HG03066 (cell line): Measurements from ENCODE around the gene TOB2.

Source experiments
- ATAC-seq: cut with Tn5 transposase; IDR thresholded peaks from one replicate; pipeline ENCODE4 v1.9.1; 2021; ENCODE audit warnings: low read depth; ENCODE audit not compliant: unreplicated experiment

TOB2 gene, protein sequence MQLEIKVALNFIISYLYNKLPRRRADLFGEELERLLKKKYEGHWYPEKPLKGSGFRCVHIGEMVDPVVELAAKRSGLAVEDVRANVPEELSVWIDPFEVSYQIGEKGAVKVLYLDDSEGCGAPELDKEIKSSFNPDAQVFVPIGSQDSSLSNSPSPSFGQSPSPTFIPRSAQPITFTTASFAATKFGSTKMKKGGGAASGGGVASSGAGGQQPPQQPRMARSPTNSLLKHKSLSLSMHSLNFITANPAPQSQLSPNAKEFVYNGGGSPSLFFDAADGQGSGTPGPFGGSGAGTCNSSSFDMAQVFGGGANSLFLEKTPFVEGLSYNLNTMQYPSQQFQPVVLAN

DNA sequence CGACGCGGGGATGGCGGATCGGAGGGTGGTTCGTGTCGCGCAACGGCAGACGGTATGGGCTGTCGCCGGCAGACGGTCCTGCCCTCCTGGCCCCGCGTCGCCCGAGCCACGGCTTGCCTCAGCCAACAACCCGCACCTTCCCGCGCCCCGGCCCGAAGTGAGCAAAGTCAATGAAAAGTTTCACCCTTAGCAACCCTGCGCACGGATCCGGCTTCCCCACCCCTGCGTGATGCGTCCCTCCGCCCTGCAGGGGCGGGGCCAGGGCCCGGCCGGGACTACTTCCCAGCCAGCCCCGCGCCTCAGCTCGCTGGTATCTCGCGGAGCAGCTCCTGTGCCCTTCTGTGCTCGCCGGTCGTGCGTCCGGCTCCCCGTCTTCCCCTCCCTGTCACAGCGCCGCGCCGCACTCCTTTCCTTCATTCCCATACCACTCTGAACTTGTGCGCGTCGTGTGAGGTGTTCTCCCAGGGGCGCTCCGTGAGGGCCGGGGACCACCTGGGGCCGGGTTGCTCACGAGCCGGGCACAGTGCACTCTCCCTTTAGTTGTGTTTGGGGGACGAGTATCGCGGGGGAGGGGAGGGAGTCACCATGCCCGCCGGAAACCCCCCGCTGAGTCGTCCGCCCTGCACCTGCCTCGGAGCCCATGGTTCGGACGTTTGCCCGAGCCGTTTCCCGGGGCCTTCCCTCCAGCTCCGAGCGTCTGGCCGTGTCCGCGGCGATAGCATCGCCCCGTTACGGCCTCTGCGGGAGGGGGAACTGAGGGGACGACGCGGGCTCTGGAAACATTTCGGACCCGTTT is at the start of gene TOB2:
Gene TOB2 (minus strand): TSS at position 163 of the 796 bp plus-strand sequence. CDS start 9,456 bp downstream, outside the sequence.
- ATAC-seq: no peak

DNA sequence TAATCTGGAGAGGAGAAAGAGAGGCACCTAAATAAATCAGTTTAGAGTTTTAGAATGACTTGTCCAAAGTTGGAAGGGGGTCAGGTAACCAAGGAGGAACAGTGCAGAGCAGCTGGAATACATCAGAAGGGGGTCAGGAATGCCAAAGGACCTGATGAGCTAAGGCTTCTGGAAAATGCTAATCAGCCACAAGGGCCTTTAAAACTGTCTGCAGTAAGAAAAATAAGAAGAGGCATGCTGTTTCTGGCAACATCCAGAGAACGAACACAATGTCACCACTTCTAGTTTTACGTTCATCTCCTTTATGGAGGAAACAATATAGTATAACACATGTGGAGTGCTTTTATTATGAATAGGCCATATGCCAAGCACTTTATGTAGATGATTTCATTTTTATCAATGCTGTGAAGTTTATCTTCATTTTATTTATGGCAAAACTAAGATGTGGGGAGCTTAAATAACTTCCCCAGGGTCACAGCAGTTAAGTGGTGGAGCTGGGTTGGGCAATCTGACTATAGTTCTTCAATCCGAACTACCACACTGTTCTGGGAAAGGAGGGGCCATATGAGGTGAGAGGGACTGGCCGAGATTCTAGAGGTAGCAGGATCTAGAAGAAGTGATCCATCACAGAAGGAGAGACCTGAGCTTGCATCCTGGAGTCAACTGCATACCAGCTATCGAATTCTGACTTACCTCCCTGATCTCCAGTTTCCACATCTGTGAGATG is 44.9 kb upstream of the TOB2 start:
- ATAC-seq: no peak

DNA sequence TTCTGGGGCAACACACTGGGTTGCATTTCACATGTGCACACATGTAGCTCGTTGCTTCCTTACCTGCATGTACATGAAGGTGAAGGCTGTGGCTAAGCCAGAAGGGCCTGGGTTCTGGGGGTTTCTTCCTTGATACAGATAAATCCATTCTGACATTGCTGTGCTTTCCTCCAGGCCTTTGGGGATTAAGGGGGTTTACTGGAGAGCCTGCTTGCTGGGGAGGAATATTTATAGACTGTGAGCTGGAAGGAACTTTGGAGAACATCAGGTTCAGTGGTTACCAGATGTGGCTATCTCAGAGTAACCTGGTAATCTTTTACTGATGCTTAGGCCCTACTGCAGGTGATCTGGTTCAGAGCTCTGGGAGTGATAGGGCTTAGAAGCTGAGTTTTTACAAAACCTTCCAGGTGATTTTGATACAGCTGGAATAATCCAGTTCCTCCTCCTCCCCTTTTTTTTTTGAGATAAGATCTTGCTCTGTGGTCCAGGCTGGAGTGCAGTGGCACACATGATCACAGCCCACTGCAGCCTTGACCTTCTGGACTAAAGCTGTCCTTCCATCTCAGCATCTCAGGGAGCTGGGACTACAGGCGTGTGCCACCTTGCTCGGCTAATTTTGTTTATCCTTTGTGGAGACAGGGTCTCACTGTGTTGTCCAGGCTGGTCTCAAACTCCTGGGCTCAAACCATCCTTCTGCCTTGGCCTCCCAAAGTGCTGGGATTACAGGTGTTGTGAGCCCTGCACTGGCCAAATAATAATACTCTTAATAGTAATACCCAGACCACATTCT is 42.2 kb upstream of the TOB2 start:
- ATAC-seq: no peak

DNA sequence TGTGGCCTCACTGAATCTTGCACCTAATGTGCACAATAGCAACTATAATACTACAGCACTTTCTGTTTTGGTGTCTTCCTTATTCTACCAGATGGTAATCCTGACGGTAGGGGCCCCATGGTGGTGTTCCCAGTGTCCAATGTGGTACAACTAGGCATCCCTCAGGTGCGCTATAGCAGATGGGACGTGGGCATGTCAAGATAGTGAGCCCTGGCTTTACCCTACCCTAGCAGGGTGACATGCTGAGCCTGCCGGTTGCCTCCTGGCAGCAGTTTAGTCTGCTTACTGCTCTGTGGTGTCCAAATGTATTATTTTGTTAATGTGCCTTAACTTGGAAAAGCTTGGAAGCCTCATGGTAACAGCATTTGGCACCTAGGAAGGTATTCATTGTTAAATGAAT is 41.5 kb upstream of the TOB2 start:
- ATAC-seq: no peak

DNA sequence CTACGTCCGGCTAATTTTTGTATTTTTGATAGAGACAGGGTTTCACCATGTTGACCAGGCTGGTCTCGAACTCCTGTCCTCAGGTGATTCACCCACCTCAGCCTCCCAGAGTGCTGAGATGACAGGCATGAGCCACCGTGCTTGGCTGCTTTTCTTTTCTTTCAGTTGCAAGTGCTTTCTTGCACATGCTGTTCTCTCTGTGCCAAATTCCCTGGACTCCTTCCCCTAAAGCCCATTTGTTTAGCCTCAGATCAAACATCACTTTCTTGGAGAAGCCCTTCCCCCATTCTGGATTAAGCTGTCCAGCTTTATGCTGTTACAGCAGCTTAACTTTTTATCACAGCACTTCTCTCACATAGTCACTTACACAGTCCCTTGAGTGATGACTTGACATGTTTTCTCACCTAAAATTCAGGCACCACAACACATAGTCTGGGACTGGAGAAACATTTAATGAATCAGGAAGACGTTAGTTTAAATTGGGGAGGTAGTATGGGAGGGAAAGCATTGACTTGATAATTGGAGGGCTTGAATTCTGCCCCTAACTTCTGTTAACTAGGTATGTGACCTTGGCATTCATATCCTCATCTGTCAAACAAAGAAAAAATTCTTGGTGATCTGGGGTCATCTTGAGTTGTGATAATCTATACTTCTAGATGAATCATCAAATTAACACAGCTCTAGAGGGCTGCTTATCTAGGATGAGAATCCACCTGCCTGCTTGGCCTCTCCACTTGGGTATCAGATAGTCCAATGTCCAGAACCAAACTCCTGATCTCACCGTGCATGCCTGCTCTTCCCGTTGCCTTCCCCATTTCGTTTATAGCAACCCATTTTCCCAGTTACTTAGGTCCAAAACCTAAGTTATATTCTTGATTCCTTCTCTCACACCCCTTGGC is 40.7 kb upstream of the TOB2 start:
- ATAC-seq: no peak

DNA sequence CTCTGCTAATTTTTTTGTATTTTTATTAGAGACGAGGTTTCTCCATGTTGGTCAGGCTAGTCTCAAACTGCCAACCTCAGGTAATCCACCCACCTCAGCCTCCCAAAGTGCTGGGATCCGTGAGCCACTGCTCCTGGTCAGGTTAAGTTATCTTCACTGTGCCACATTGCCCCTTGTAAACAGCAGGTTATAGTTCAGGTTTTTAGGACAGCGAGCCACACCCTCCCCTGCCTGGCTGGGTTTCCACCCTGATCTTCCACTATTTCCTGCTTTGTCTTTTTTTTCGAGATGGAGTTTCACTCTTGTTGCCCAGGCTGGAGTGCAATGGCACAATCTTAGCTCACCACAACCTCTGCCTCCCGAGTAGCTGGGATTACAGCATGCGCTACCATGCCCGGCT is 38.4 kb upstream of the TOB2 start:
- ATAC-seq: no peak

DNA sequence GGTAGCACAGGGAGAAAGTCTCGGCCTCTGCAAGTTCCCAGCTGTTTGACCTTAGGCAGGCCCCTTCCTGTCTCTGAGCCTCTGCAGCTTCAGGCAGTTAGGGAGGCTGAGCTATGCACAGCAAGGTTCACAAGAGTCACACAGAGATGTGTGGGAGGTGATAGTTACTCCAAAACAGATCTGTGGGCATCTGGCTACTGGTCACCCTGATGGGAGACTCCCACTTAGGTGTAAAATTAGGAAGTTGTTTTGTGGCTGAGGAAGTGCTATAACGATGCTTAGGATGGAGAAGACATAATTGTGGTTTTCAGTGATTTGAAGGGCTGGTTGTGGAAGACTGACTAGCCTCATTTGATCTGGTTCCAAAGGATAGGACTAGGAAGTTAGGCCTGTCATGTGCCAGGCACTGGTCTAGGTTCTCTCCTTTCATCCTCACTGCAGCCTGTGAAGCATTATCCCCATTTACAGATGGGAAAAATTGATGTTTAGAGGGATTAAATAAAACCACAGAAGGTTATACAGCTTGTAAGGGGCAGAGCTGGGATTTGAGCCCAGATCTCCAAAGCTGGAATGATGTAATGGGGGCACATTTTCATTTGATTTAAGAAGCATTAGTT is 35.8 kb upstream of the TOB2 start:
- no peak for ATAC-seq

DNA sequence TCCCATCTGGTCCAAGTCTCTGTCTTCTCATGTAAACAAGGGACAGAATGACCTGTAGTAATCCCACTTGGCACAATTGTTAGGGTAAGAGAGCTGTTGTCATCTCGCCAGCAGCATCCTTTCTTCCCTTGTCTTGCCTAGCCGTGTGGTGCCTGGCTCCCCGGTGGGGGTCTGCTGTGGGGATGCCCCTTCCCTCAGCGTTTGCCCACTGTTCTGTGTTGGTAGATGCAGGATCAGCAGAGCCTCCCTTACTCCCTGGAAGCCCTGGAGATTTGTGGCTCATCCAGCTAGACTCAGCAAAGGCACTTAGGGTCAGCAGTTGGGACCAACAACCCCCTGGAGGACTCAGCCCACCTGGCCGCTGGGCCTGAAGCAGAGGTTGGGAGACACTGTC is 35.3 kb upstream of the TOB2 start:
- no peak for ATAC-seq

DNA sequence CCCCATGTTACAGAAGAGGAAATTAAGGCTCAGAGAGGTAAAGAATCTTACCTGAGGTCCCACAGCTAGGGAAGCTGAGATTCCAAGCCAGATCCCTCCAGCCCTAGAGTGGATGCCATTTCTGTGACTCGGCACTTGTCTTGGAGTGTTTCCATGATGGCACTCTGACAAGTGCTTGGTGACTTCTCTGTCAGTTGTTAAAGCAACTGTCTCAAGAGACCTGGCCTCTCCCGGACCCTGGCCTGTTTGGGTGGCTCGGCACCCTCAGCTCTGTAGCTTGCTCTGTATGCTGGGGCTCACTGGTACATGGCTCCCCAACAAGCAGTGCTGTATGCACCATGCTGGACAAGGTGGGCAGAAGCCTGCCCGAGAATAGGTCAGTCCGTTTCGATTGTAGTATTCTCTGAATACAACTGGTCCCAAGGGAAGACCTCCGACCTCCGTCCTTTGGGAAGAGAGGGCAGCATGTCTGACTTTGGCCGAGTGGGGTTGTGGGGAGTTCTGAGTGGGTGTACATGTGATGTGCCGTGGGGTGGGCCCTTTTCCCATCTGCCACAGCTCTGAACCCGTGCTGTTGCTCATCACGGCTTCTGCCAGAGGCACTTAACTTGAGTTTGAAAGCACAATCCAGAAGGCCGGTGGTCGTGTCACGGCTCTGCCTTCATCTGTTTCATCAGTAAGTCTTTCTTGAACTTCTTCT is 34.7 kb upstream of the TOB2 start:
- ATAC-seq: no peak

DNA sequence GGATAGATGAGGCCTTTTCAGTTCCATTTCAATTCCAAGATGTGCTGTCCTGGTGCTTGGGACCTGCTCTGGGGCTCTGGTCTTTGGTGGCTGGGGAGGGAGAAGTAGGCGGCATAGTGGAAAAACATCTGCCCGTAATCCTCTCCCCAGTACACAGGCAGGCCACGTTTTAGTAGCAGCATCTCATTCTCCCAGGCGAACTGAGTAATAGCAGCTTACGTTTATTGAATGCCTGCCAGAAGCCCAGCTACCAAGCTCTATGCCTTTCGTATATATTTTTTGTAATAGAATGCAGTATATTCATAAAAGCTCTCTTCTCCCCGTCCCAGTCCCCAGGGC is 33.8 kb upstream of the TOB2 start:
- no peak for ATAC-seq

DNA sequence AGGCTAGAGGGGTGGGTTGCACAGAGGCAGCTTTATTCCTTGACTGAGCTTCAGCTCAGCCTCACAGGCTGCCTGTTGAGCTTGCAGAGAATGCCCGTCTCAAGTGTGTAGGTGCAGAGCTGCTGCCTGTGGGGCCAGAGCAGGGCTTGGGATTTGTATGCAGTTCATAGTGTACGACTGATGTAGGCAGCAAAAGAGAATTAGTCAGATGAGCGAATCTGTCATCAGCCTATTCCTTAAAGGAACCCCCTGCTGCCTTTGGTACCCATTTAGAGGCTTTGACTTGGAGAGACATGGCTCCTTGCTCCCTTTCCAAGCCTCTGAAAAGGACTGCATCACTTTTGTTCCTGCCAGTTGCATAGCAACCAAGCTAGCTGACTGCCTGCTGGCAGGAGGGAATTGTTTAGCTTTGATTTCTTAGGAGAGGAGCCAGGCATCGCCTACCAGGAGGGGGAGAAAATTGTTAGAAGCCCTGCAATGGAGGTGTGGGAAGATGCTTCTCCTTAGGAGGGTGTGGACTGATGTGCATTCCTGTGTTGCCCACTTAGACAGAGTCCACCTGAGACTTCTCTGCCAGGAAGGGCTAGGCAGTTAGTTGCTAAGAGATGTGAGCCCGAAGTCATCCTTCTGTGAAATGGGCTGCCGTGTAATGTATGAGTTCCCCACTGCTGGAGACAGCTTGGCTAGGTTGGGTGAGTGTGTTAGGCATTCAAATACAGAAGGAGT is 33.2 kb upstream of the TOB2 start:
- no peak for ATAC-seq

DNA sequence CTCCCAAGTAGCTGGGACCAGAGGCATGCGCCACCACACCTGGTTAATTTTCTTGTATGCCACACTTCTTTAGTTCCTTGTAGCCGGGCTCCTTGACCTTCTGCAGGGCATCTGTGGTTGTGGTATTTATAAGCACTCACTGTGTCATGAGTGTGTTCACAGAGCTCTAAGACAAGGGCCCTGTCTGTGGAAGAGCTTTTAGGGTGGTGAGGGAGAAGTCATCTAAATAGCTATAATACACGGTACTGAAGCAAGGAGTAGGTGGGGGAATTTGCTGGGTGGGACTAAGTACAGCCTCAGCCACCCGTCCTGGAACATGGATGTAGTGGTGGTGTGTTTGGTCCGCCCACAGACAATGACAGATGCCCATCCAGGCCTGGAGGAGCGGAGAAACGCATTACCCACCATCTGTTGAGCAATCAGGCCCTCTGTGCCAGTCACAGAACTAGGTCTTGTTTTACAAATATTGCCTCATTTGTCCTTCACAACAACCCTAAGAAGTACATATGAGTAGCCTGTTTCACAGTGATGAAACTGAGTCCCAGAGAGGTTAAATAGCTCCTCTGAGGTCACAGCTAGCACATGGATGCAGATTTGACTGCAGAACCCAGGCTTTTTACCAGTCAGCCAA is 32.4 kb upstream of the TOB2 start:
- ATAC-seq: no peak

DNA sequence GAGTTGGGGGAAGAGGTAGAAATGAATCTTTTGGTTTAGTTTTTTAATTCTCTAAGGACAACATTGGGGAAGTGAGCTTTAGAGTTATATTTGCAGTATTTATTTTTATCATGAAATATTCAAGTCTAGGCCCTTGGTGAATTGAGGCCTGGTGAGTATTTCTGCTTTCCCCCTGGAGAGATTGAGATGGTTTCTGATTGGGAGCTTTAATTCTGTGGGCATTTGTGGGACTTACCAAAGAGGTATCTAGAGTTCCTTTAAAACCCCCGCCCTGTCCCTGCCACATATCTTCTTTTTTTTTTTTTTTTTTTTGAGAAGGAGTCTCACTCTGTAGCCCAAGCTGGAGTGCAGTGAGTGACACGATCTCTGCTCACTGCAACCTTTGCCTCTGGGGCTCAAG is 31.9 kb upstream of the TOB2 start:
- ATAC-seq: no peak

DNA sequence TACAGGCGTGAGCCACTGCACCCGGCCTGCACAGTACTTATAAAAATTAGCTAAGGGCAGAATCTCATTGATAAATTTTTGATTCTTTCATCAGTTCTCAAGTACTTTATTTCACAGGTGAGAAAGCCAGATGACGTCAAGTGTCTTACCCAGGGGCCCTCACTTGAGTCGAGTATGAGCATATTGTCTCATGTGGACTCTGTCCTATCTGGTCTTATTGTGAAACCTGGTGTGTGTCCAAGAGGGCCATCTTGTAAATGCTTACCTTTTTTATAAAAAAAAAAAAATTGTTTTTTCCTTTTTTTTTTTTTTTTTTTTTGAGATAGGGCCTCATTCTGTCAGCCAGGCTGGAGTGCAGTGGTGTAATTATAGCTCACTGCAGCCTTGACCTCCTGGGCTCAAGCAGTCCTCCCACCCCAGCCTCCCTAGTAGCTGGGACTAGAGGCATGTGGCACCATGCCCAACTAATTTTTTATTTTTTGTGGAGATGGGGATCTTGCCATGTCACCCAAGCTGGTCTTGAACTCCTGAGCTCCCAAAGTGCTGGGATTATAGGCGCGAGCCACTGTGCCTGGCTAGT is 28.4 kb upstream of the TOB2 start:
- ATAC-seq: no peak

DNA sequence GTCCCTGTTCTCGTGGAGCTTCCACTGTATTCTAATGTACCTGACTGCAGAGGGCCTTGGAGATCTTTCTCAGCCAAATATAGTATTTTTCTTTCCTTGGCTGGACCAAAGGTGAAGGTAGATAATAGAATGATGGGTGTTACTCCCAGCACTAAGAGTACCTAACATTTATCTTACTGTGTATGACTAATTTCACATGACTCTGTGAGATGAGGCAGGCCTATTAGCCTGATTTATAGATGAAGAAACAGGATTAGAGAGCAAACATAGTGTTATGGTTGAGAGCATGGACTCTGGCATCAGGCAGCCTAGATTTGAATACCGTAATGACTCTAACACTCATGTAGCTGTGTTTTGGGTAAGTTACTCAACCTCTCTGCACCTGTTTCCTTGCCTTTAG is 25.0 kb upstream of the TOB2 start:
- no peak for ATAC-seq

DNA sequence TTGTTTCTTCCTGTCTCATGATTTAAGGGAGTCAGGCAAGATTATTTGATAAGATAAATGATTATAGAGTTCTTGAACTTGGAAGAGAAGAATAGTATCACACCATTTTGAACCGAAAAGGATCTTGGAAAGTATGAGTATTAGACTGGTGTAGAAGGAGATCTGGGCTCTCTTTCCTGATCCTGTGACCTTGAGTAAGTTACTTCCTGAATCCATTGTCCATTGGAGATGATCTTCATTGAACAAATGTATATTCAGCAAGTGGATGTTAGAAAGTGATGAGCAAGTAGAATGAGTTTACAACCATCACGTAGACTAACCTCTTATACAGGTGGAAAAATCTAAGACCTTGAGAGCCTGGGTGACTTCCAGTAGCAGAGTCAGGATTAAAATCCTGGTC is 24.3 kb upstream of the TOB2 start:
- ATAC-seq: no peak

DNA sequence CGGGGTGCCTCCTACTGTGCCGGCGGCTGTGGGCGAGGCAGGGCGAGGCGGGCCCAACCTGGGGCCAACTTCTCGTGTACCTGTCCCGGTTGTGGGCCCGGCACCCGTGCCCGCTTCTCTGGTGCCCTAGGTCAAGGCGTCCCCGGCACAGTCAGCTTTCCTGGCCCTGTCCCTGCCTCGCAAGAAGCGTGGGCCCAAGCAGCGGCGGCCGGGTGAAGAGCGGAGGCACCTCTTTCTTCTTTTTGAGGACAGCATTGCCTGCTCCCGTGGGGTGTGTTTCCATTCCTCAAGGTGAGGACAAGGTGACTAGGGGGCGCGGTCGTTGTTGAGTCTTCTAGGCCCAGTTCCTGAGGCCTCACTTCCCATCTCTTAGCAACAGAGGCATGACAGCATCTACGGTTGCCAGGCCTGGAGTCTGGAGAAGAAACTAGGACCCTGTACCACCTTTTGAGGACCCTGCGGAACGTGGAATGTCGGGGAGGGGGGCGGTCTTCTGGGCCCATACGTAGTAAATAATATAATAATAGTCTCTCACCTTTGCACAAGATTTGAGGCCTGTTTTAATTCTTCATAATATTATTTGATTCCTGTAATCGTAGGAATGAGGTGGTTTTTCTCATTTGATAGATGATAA is 22.7 kb upstream of the TOB2 start:
- ATAC-seq: peak; percentile 14
